ENCODE results near the gene CD93.

CD93 gene

GRCh38 chr20:23050847-23051627 lies 35.1 kb downstream of the CD93 start:
- DNase-seq, result no peak

GRCh38 chr20:23050076-23050838 lies 35.9 kb downstream of the CD93 start:
- DNase-seq, result no peak

DNA sequence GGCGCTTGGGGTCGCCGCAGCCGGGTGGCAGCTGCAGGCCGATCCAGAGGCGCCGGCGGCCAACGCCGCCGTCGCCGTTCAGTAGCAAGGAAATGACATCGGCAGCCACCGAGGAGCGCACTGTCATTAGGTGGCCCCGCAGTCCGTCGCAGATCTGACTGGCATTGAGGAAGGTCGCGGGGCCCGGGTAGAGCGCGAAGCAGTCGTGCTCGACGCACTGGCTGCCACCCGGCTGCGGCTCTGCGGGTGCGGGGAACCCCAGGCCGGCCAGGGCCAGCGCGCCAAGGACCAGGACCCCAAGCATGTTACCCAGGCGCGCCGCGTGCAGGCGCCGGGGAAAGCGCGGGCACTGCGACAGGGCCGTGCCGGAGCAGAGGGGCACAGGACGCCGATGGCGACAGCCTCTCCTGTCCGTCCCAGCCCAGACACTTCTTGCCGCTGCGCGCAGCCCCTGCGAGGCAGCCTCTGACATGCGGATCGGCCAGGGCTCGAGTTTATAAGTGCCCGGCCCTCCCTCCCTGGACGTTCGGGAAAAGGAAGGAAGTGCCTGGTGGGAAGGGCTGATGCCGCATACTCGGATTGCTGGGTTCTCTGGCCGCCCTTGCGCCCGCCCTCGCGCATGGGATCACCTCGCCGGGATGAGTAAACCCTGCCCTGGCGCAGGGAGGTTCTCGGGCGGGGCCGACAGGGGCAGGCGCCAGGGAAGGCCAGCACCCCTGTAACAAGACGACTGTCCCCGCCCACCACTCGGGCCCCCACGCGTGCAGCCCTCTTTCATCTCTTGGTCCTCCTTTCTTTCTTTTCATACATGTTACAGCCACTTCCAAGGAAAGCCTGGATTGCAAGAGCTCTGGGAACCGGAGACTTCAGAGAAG lies 36.7 kb downstream of the CD93 start, which contains the start of gene THBD:
Gene THBD, minus strand, starts transcription at position 472 of the 875 bp plus-strand sequence. Its CDS starts 168 bp downstream, at position 304.
- DNase-seq, result no peak

- no peak for DNase-seq
These were observed 37.6 kb downstream of the CD93 start for GRCh38 chr20:23048283-23049200.

- no peak for DNase-seq
These were observed 38.3 kb downstream of the CD93 start for GRCh38 chr20:23047738-23048214.

GRCh38 chr20:23047001-23047737 lies 39.0 kb downstream of the CD93 start:
- no peak for DNase-seq

DNA sequence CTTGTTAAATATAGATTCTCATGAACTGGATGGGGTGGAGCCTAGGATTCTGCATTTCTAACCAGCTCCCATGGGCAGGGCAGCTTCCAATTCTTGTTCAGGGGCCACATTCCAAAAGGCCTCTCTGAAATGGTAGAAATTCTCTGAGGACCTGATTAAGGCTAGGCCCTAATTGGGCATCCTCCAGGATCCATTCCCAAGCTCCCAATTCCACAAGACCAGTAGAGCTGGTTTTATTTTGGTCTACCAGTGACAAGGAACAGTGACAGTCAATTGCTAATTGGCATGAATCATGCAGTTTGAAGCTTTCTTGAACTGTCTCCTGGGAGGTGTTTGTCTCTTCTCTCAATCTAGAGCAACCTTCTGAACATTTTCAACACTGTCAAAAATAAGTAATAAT lies 39.7 kb downstream of the CD93 start:
- no peak for DNase-seq

- no peak for DNase-seq
These were observed 42.7 kb downstream of the CD93 start for GRCh38 chr20:23043376-23043775.

DNA sequence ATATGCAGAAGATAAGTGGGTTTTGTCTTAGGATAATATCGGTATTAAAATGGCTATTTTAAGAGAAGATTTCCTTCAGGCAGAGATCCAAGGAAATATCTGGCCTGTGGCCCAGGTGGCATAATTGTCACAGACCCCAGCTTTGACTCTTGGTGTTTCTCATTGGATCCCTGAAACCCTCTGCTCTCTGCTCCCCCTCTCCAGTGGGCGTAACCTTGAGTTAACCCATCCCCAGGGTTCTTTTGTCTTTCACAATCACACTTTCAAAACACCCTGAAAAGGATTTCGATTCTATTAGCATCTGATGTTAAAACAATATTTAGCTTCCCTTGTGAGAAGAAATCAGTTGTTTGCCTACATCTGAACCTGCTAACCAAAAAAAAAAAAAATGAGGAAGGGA lies 43.9 kb downstream of the CD93 start:
- no peak for DNase-seq

- DNase-seq, result no peak
These were observed 46.1 kb downstream of the CD93 start for GRCh38 chr20:23039885-23040508.

DNA sequence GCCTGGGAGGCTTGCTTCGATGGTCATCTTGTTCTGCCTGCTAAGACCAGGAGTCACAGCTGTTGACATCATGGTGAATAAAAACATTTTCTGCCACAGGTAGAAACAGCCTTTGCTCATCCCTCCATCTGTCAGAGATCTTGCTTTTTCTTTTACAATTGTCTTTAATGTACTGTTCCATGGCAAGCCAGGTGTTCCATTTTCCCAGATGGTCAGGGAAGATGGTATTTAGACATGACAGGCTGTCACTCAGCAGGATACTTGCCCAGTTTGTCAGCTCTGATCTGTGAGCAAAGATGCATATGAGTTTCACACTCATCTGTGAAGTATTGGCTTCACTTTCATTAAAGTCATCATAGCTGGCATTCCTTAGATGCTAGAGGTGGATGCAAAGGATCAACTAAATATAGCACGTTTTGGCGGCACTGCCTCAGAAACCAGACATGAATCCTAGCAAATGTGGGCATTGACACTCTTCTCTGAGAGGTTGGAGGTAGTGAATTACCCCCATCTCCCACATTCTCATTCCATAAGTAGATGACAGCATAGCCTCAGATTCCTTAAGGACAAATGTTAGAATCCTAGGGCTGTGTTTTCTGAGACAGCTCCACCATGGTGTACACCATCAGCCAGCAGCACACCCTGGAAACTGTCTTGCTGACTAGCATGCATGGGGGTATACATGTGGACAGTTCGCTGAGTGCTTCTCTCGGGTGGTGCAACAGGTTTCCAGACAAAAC lies 46.8 kb downstream of the CD93 start:
- DNase-seq, result no peak

- no peak for DNase-seq
These were observed 49.1 kb downstream of the CD93 start for GRCh38 chr20:23037017-23037481.

DNA sequence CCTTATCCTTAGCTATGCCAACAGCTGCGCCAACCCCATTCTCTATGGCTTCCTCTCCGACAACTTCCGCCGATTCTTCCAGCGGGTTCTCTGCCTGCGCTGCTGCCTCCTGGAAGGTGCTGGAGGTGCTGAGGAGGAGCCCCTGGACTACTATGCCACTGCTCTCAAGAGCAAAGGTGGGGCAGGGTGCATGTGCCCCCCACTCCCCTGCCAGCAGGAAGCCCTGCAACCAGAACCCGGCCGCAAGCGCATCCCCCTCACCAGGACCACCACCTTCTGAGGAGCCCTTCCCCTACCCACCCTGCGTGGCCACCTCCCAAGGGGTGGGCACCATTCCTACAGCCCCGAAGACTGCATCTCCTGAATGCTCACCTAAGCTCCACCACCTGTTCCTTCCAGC lies 49.8 kb downstream of the CD93 start:
- no peak for DNase-seq

- no peak for DNase-seq
These were observed 50.4 kb downstream of the CD93 start for GRCh38 chr20:23035731-23036130.

GRCh38 chr20:23034721-23035671 lies 51.1 kb downstream of the CD93 start, which contains the start of gene SSTR4:
Gene SSTR4 (plus strand): TSS chr20:23035312. CDS start chr20:23035484, 172 bp downstream.
- no peak for DNase-seq

- DNase-seq, result no peak
These were observed 52.2 kb downstream of the CD93 start for GRCh38 chr20:23033918-23034317.

DNA sequence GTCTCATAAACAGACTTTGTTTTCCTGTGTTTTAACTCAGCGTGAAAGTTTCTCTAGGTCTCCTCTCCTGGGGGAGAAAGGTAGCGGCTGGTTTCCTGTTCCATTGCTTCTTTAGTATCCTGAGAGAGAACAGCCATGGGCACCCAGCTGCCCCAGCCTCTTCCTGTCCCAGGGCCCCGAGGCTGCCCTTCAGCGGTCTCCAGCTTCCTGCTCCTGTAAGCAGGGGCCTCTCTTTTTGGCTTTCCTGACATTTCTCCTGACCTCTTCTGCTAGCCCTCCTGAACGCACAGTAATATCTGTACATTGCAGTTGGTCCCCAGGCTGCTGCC lies 53.4 kb downstream of the CD93 start:
- DNase-seq, result no peak

GRCh38 chr20:23032056-23032749 lies 53.9 kb downstream of the CD93 start:
- no peak for DNase-seq
